Glutamatergic neuron (in vitro differentiated cells): Measurements from ENCODE around the gene PRODH. TPM values are rescaled to one million over a fixed set of nuclear protein-coding genes. Genes with fewer than 3 reads are reported as not detected.
"Not testable (repeated sequence)": the region's sequence is repeated elsewhere in the genome, so short reads cannot be mapped to it uniquely, and the experiment has no call there.

Source experiments
- DNase-seq: peaks from one replicate; pipeline ENCODE4 v3.0.0; 2022
- H3K27ac Mint-ChIP-seq: one replicate; pipeline ENCODE4 v1.8.0; 2020; ENCODE audit warnings: mild to moderate bottlenecking, mixed read lengths, inconsistent platforms; ENCODE audit not compliant: unreplicated experiment
- H3K27me3 Mint-ChIP-seq: one replicate; pipeline ENCODE4 v1.8.0; 2020; ENCODE audit warnings: mild to moderate bottlenecking, moderate library complexity, mixed read lengths, inconsistent platforms; ENCODE audit not compliant: unreplicated experiment
- H3K36me3 Mint-ChIP-seq: one replicate; pipeline ENCODE4 v1.8.0; 2020; ENCODE audit warnings: mild to moderate bottlenecking, mixed read lengths, inconsistent platforms; ENCODE audit not compliant: unreplicated experiment
- H3K4me1 Mint-ChIP-seq: one replicate; pipeline ENCODE4 v1.8.0; 2020; ENCODE audit warnings: mild to moderate bottlenecking, low read depth, mixed read lengths, inconsistent platforms; ENCODE audit not compliant: unreplicated experiment
- H3K4me3 Mint-ChIP-seq: one replicate; pipeline ENCODE4 v1.8.0; 2020; ENCODE audit warnings: mild to moderate bottlenecking, mixed read lengths, inconsistent platforms; ENCODE audit not compliant: unreplicated experiment
- H3K9me3 Mint-ChIP-seq: one replicate; pipeline ENCODE4 v1.8.0; 2020; ENCODE audit warnings: mild to moderate bottlenecking, moderate library complexity, mixed read lengths, inconsistent platforms; ENCODE audit not compliant: unreplicated experiment
- total RNA-seq: library from RNA; stranded (reverse); fragmentation: NEBNext Ultra II Directional; extraction: Animal tissue kit (Norgen Biotek cat#: 25700); gene quantifications from one replicate; pipeline ENCODE4 v1.2.1, GENCODE V29; 2021; ENCODE audit not compliant: unreplicated experiment
- TF ChIP-seq, protein P1 (sequence below): fragments of 200-600 bp; sonication (generic); IDR thresholded peaks from one replicate; pipeline ENCODE4 v1.5.0; 2021; ENCODE audit not compliant: partially characterized antibody, unreplicated experiment

Gene PRODH
- total RNA-seq, 1 donor from 2014 or later: 4.0 TPM

GRCh38 chr22:18890510-18891192 is 45.4 kb downstream of the PRODH start:
- H3K27me3 Mint-ChIP-seq, H3K4me3 Mint-ChIP-seq, DNase-seq, H3K36me3 Mint-ChIP-seq, H3K27ac Mint-ChIP-seq, H3K4me1 Mint-ChIP-seq, H3K9me3 Mint-ChIP-seq: not testable (repeated sequence)

DNA sequence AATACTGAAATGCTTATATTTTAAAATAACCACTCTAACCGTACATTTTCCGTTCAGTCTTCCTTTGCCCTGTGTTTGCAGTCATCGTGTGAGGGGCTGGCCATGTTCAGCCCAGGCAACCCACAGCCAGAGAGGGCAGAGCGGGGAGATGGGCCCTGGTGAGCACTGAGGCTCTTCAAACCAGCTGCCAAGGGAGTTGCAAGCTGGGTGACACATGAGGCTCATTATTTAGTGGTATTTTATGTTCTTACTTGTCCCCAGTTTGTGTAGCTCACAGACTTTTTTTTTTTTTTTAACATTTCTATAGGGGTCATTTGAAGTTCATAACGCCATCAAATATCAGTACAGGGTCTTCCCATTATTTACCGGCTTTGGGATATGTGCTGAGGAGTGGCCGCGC is 48.0 kb downstream of the PRODH start:
- DNase-seq: no peak
- Mint-ChIP-seq H3K4me1 (no peaks in the 10 kb centered on the region), H3K4me3 (no peak overlapping the region), H3K9me3 (peaks cover 1% of the 10 kb centered on the region), H3K27me3 (peaks cover 2% of the 10 kb centered on the region), H3K27ac (no peak overlapping the region), H3K36me3 (no peaks in the 10 kb centered on the region)
- TF ChIP-seq, protein P1, sequence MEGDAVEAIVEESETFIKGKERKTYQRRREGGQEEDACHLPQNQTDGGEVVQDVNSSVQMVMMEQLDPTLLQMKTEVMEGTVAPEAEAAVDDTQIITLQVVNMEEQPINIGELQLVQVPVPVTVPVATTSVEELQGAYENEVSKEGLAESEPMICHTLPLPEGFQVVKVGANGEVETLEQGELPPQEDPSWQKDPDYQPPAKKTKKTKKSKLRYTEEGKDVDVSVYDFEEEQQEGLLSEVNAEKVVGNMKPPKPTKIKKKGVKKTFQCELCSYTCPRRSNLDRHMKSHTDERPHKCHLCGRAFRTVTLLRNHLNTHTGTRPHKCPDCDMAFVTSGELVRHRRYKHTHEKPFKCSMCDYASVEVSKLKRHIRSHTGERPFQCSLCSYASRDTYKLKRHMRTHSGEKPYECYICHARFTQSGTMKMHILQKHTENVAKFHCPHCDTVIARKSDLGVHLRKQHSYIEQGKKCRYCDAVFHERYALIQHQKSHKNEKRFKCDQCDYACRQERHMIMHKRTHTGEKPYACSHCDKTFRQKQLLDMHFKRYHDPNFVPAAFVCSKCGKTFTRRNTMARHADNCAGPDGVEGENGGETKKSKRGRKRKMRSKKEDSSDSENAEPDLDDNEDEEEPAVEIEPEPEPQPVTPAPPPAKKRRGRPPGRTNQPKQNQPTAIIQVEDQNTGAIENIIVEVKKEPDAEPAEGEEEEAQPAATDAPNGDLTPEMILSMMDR: no peak

DNA sequence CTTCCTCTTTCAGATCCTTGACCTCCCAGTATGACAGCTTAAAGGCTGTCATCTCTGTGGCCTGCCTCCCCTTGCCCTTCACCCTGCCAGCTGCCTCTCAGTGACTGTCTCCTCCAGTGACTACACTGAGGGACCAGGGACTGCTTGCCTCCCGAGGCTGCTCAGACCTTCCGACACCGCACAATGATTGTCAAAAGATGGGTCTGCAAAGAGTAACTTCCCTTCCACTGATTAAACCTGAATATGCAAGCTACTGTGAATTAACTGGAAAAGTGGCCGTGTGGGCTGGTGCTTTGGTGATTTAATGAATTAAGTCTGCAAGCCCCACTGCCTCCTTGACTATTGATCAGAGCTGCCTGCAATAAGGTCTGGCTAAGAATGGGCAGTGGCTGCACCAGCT is 51.6 kb downstream of the PRODH start:
- not testable (repeated sequence) for H3K27me3 Mint-ChIP-seq, H3K36me3 Mint-ChIP-seq, H3K4me1 Mint-ChIP-seq, H3K27ac Mint-ChIP-seq, DNase-seq, H3K4me3 Mint-ChIP-seq, H3K9me3 Mint-ChIP-seq

DNA sequence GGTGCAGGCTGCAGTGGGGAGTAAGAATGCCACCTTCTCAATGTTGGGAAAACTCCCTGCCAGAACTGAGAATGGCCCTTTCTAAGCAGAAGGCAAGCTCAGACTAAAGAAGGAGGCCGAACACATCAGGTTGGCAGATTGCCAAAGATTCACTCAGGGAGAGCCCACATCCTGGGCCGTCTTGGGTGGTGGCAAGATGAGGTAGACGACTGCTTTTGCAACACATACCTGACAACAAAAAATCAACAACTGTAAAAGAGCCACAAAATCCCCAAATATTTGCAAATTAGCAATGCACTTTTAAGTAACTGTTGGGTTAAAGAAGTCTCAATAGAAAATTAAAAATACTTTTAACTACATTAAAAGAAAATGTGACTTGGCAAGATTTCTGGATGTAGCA is 54.8 kb downstream of the PRODH start:
- H3K9me3 Mint-ChIP-seq, DNase-seq, H3K27ac Mint-ChIP-seq, H3K27me3 Mint-ChIP-seq, H3K4me3 Mint-ChIP-seq, H3K36me3 Mint-ChIP-seq, H3K4me1 Mint-ChIP-seq: not testable (repeated sequence)

Other genes with a start within 250 kb of the PRODH start
- 11.7 TPM for gene DGCR6, start 30.0 kb downstream of the PRODH start, total RNA-seq
- 68.7 TPM for gene DGCR2, start 186.1 kb upstream of the PRODH start, total RNA-seq
- not detected for gene TSSK2, start 195.0 kb upstream of the PRODH start, total RNA-seq
- 20.4 TPM for gene ESS2, start 208.4 kb upstream of the PRODH start, total RNA-seq
- gene GSC2, start 214.0 kb upstream of the PRODH start, total RNA-seq: not detected
- 54.8 TPM for gene SLC25A1, start 242.4 kb upstream of the PRODH start, total RNA-seq